HG02840 (cell line): ENCODE data around the gene RYR1.
"Not testable (repeated sequence)": the region's sequence is repeated elsewhere in the genome, so short reads cannot be mapped to it uniquely, and the experiment has no call there.

Experiments used
- ATAC-seq: cut with Tn5 transposase; IDR thresholded peaks from one replicate; pipeline ENCODE4 v1.9.1; 2021; ENCODE audit warnings: mild to moderate bottlenecking, moderate library complexity, moderate number of reproducible peaks; ENCODE audit not compliant: unreplicated experiment, low FRiP score

The RYR1 gene

GRCh38 chr19:38425810-38426466 lies 7.6 kb upstream of the RYR1 start, which contains the start of gene RASGRP4:
Gene RASGRP4 (minus strand): TSS chr19:38426219. CDS start chr19:38426091, 128 bp downstream.
- ATAC-seq: no peak

GRCh38 chr19:38427035-38427677 lies 6.3 kb upstream of the RYR1 start:
- ATAC-seq: not testable (repeated sequence)

DNA sequence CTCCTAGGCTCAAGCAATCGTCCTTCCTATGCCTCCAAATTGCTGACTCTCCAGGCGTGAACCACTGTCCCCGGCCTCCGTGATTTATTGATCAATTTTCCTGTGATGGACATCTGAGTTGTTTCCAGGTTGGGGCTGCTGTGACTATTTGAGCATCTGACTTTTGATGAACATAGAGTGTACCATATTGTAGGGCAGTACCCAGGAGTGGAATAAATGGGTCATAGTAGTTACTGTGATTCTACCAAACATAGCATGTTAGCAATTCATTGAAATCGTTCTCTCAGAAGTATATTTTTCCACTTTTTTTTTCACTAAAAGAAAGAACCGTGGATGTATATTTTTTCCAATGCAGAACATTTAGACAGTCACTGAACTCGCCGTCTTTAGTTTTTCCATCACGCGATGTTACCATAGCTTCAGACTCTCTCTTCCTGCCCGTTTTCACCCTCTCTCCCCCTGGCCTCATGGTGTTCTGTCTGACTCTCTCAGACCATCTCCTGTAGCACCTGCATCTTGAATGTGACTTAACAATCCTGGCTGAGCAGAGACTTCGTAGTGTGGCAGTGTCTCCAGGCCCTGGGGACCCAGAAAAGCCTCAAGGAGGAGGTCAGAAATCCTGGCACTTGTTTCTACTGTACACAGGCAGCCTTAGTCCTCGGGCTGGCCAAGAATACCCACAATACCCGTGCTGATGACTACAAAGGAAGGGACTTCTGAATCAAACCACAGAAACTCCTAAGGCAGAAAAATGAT lies 4.3 kb upstream of the RYR1 start:
- ATAC-seq: no peak

DNA sequence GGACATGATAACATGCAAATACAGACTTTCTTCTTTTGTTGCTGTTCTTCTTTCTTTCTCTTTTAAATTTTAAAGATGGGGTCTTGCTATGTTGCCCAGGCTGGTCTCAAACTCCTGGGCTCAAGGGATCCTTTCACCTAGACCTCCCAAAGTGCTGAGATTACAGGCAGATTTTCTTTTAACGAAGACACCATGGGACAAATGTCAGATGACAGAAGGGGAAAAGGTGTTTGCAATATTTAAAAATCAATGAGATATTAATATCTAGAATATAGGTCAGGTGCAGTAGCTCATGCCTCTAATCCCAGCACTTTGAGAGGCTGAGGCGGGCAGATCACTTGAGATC lies 3.7 kb upstream of the RYR1 start:
- ATAC-seq: no peak

- ATAC-seq: no peak
Measured at GRCh38 chr19:38430931-38431330, 2.6 kb upstream of the RYR1 start.

- no peak for ATAC-seq
Measured at GRCh38 chr19:38434549-38435051, 1.1 kb downstream of the RYR1 start.

- no peak for ATAC-seq
Measured at GRCh38 chr19:38437295-38437694, 3.8 kb downstream of the RYR1 start.

GRCh38 chr19:38437917-38438316 lies 4.4 kb downstream of the RYR1 start:
- ATAC-seq: no peak

GRCh38 chr19:38440592-38440991 lies 7.1 kb downstream of the RYR1 start:
- no peak for ATAC-seq

DNA sequence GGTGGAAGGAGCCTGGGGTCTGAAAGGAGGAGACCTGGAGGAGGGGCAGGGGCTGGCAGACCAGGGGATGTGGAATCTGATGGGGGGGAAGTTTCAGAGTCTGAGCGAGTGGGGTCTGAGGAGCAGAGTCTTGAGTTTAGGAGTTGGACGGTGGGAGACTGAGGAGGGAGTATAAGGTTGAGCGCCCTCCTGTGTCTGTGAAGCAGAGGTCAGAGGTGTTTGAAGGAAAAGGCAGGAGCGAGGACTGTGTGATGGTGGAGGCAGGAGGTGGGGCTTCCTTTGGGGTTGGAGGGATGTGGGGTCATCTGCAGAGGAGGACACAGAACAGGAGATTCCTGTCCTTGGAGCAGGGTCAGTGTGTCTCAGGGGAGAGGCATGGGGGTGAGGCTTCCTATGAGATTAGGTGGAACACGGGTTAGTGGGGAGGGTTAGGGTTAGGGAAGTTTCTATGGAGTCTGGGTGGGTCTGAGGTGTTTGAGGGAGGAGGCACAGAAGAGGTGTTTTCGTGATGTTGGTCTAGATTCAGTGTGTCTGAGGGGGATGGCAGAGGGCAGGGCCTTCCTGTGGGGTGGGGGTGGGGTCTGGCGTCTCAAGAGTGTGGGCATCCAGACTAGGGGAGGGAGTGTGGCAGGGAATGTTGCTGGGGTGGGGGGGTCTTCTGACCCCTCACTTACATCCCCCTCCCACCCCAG lies 8.3 kb downstream of the RYR1 start:
- no peak for ATAC-seq

GRCh38 chr19:38442736-38443135 lies 9.2 kb downstream of the RYR1 start:
- ATAC-seq: no peak

DNA sequence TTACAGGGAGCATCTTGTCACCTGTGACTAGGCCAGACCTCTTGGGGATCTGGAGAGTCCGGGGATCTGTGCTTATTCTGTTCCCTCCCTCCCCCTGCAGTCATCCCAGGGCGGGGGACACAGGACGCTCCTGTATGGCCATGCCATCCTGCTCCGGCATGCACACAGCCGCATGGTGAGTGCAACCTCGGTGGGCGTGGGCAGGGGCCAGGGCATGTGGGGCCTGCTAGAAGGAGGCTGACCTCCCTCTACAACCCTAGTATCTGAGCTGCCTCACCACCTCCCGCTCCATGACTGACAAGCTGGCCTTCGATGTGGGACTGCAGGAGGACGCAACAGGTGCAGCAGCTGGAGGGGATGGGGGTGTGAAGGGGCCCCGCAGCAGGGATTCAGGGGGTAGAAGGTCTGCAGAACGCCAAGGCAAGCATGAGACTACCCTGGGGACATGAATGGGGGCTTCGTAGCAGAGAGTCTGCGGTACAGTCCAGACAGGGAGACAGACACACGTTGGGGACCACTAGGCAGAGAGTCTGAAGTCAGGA lies 10.0 kb downstream of the RYR1 start:
- no peak for ATAC-seq

DNA sequence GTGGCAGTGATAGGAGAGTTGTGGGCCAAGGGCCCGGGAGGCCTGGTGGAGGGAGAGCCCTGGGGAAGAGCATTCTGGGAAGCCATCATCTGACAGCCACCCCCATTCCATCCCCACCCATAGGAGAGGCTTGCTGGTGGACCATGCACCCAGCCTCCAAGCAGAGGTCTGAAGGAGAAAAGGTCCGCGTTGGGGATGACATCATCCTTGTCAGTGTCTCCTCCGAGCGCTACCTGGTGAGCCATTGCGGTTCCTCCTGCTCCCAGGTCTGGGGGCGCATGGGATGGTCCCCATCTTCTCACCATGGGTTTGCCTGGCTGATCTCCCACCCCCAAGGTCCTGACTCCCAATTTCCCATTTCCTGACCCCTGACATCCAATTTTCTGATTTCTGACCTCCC lies 10.5 kb downstream of the RYR1 start:
- ATAC-seq: no peak

DNA sequence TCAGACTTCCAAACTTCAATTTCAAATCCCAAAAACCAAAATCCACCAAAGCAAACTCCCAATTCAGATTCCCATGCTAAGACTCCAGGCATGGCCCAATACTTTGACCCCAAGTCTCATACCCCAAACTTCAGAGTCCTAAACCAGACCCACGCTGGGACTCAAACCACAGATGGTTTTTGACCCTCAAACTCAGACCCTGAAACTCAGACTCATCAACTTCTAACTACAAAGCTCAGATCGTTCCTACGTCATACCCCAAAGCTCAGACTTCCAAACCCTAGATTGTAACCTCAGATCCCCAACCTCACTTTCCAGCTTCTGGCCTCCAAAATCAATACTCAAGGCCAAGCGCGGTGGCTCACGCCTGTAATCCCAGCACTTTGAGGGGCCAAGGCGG lies 11.9 kb downstream of the RYR1 start:
- ATAC-seq: no peak

DNA sequence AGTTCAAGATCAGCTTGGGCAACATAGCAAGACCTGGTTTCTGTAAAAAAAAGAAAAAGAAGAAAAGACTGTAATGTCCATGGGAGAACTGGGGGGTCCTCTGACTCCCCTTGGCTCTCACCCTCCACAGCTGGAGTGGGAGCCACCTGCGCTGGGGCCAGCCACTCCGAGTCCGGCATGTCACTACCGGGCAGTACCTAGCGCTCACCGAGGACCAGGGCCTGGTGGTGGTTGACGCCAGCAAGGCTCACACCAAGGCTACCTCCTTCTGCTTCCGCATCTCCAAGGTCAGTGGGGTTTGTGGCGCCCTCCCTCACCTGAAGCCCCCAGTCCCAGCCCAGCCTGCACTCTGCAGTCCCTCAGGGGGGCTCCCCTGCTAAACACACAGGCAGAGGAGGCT lies 14.7 kb downstream of the RYR1 start:
- no peak for ATAC-seq

- no peak for ATAC-seq
Measured at GRCh38 chr19:38449518-38449917, 16.0 kb downstream of the RYR1 start.

DNA sequence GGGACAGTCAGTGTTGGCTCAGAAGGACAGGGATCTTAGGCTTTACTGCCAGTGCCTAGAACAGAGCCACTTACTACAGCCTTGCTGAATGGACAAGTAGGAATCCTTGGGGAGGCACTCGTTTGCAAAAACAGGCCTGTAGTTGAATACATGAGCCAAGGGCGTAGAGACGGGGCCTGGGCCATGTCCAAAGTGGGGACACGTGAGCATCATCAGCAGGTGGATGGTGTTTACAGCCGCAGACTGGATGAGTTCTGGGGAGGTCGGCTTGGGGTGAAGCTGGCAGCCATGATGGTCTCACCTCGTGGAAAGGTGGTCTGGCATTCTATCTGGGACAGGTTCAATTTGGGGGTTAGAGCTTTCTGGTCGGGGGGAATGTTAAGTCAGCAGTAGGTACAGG lies 17.5 kb downstream of the RYR1 start:
- ATAC-seq: no peak

DNA sequence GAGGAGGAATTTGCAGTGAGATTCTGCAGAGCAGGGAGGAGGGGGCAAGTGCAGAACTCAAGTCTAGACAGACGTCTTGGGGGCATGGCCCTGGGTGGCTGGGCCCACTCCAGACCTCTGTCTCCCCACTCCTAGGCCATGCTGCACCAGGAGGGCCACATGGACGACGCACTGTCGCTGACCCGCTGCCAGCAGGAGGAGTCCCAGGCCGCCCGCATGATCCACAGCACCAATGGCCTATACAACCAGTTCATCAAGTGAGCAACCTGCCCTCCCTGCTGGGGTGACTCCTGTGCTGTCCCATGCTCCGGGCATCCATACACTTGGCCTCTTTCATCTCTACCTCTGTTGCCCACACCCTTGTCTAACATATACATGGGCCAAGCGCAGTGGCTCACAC lies 18.1 kb downstream of the RYR1 start:
- ATAC-seq: no peak

DNA sequence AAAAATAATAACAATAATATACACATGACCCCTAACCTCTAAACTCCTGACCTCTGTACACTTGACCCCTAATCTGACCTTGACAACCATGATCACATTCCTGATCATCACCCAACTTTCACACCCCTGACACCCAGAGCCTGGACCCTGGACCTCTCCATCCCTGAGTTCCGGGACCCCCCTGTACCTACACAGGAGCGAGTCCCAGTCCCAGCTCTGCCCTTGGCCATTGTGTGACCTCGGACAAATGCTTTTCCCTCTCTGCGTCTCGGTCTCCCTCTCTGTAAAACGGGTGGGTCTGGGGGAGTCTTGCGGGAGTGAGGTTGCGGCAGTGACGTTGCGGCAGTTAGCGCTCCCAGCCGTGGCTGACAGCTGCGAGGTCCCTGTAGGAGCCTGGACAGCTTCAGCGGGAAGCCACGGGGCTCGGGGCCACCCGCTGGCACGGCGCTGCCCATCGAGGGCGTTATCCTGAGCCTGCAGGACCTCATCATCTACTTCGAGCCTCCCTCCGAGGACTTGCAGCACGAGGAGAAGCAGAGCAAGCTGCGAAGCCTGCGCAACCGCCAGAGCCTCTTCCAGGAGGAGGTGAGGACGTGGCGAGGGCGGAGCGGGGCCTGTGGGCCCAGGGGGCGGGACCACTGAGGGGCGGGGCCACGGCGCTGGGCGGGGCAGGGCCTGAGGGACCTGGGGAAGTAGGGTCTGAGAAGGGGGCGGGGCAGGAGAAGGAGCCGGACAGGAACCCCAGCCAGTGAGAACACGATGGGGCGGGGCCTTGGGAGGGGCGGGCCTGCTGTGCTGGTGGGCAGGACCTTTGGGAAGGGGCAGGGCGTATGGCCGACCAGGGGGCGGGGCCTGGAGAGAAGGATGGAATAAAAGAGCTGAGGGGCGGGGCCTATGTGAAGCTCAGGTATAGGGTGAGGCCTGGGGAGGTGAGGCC lies 19.2 kb downstream of the RYR1 start:
- no peak for ATAC-seq

DNA sequence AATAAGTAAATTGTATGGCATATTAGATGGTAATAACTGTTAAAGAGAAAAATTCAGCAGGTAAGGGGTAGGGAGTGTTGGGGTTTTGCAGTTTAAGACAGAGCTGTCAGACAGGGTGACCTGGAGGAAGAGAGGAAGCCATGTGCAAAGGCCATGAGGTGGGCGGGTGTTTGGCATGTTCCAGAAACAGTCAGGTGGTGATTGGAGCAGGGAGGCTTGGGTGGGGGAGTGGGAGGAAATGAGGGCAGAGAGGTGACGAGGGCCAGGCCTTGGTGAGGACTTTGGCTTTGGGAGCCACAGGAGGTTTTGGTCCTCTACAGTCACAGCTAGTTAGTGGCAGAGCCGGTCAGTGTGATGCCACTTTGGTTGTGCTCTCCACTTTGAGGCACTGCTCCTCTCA lies 20.1 kb downstream of the RYR1 start:
- no peak for ATAC-seq
